Neural progenitor cell (in vitro differentiated cells): ENCODE data around the gene PRKCE. TPM values are rescaled to one million over a fixed set of nuclear protein-coding genes. Genes with fewer than 3 reads are reported as not detected.

Experiments used
- DNase-seq: peaks from one replicate; pipeline ENCODE4 v3.0.0-alpha.2; 2016; ENCODE audit warnings: low spot score
- H2AFZ ChIP-seq: fragments of 200-600 bp; sonication (generic); replicated peaks from 2 replicates; pipeline ENCODE4 v1.6.1; 2016; ENCODE audit warnings: antibody characterized with exemption
- H3F3A ChIP-seq: fragments of 200-600 bp; sonication (generic); 2 replicates; pipeline ENCODE4 v1.6.1; 2016; ENCODE audit warnings: antibody characterized with exemption, low read depth
- H3K27ac ChIP-seq: fragments of 200-600 bp; sonication (generic); 2 replicates; pipeline ENCODE4 v1.5.1; 2016; ENCODE audit warnings: mild to moderate bottlenecking
- H3K27me3 ChIP-seq: fragments of 200-600 bp; sonication (generic); 2 replicates; pipeline ENCODE4 v1.6.1; 2016; ENCODE audit warnings: mild to moderate bottlenecking, moderate library complexity
- H3K36me3 ChIP-seq: fragments of 200-600 bp; sonication (generic); 2 replicates; pipeline ENCODE4 v1.5.1; 2016
- H3K4me1 ChIP-seq: fragments of 200-600 bp; sonication (generic); 2 replicates; pipeline ENCODE4 v1.6.1; 2016; ENCODE audit warnings: mixed run types
- H3K4me2 ChIP-seq: fragments of 200-600 bp; sonication (generic); 2 replicates; pipeline ENCODE4 v1.6.1; 2016
- H3K4me3 ChIP-seq: fragments of 200-600 bp; sonication (generic); 2 replicates; pipeline ENCODE4 v1.5.1; 2016
- H3K79me2 ChIP-seq: fragments of 200-600 bp; sonication (generic); 2 replicates; pipeline ENCODE4 v1.6.1; 2016; ENCODE audit warnings: low read depth
- H3K9ac ChIP-seq: fragments of 200-600 bp; sonication (generic); 2 replicates; pipeline ENCODE4 v1.6.1; 2016
- H3K9me3 ChIP-seq: fragments of 200-600 bp; sonication (generic); 2 replicates; pipeline ENCODE4 v1.5.1; 2016; ENCODE audit warnings: low read depth
- H4K20me1 ChIP-seq: fragments of 200-600 bp; sonication (generic); 2 replicates; pipeline ENCODE4 v1.6.1; 2016; ENCODE audit warnings: low read depth
- H3K27ac Mint-ChIP-seq: 3 replicates; pipeline ENCODE4 v1.8.0; 2021; ENCODE audit warnings: mixed read lengths
- H3K27me3 Mint-ChIP-seq: 2 replicates; pipeline ENCODE4 v1.8.0; 2022; ENCODE audit warnings: low read depth, mild to moderate bottlenecking, inconsistent platforms, moderate library complexity, mixed read lengths; ENCODE audit not compliant: insufficient read depth
- H3K36me3 Mint-ChIP-seq: 3 replicates; pipeline ENCODE4 v1.8.0; 2021; ENCODE audit warnings: mixed read lengths
- H3K4me1 Mint-ChIP-seq: 3 replicates; pipeline ENCODE4 v1.8.0; 2021; ENCODE audit warnings: mixed read lengths
- H3K4me3 Mint-ChIP-seq: 3 replicates; pipeline ENCODE4 v1.8.0; 2021; ENCODE audit warnings: mild to moderate bottlenecking, moderate library complexity, mixed read lengths
- H3K9me3 Mint-ChIP-seq: 3 replicates; pipeline ENCODE4 v1.8.0; 2020; ENCODE audit warnings: mixed read lengths
- CTCF ChIP-seq: fragments of 200-600 bp; sonication (generic); IDR thresholded peaks from 2 replicates; pipeline ENCODE4 v1.5.1; 2017; ENCODE audit warnings: antibody characterized with exemption, mild to moderate bottlenecking
- EZH2 ChIP-seq: fragments of 200-600 bp; sonication (generic); IDR thresholded peaks from 2 replicates; pipeline ENCODE4 v1.6.1; 2017; ENCODE audit warnings: antibody characterized with exemption, mild to moderate bottlenecking, moderate library complexity
- EZH2phosphoT487 ChIP-seq: fragments of 200-600 bp; sonication (generic); IDR thresholded peaks from 2 replicates; pipeline ENCODE4 v1.6.1; 2017; ENCODE audit warnings: antibody characterized with exemption
- total RNA-seq: library from RNA; depleted of rRNA; stranded (reverse); fragments of >200 nt; gene quantifications from 2 replicates; pipeline ENCODE4 v1.2.3, GENCODE V29; 2015; ENCODE audit warnings: low replicate concordance

Gene PRKCE
- total RNA-seq, 1 donor from 2014 or later: 4.1 TPM

GRCh38 chr2:45883603-45884000 is 232.1 kb downstream of the PRKCE start:
- no peak overlapping the region for H3K4me2 ChIP-seq
- no peaks in the 10 kb centered on the region for H3K79me2 ChIP-seq
- Mint-ChIP-seq H3K36me3 (peaks cover 4% of the 10 kb centered on the region), H3K4me3 (no peak overlapping the region), H3K27me3 (peaks cover 2% of the 10 kb centered on the region), H3K4me1 (peaks cover 10% of the 10 kb centered on the region), H3K27ac (no peak overlapping the region), H3K9me3 (peaks cover 10% of the 10 kb centered on the region)
- no peaks in the 10 kb centered on the region for H3K9me3 ChIP-seq
- no peak overlapping the region for H3K27ac ChIP-seq
- no peak overlapping the region for H3K4me3 ChIP-seq
- no peaks in the 10 kb centered on the region for H3K27me3 ChIP-seq
- no peaks in the 10 kb centered on the region for H3F3A ChIP-seq
- H4K20me1 ChIP-seq: no peaks in the 10 kb centered on the region
- TF ChIP-seq EZH2phosphoT487 (no peak), CTCF (no peak), EZH2 (no peak)
- DNase-seq: no peak
- no peaks in the 10 kb centered on the region for H3K36me3 ChIP-seq
- no peaks in the 10 kb centered on the region for H3K4me1 ChIP-seq
- no peak overlapping the region for H3K9ac ChIP-seq
- H2AFZ ChIP-seq: no peak overlapping the region

GRCh38 chr2:45884126-45884525 is 232.7 kb downstream of the PRKCE start:
- H3K9me3 Mint-ChIP-seq: peaks cover 10% of the 10 kb centered on the region
- peaks cover 2% of the 10 kb centered on the region for H3K27me3 Mint-ChIP-seq
- H3K27ac Mint-ChIP-seq: no peak overlapping the region

GRCh38 chr2:45885171-45885621 is 233.7 kb downstream of the PRKCE start:
- TF ChIP-seq EZH2 (no peak), EZH2phosphoT487 (no peak), CTCF (no peak)
- H3K27ac Mint-ChIP-seq: no peak overlapping the region
- H3K4me2 ChIP-seq: no peak overlapping the region
- peaks cover 15% of the 10 kb centered on the region for H3K4me1 Mint-ChIP-seq
- no peak overlapping the region for H3K4me3 ChIP-seq
- no peak for DNase-seq
- H3K27me3 Mint-ChIP-seq: peaks cover 2% of the 10 kb centered on the region
- no peak overlapping the region for H3K27ac ChIP-seq
- H3K9me3 ChIP-seq: no peaks in the 10 kb centered on the region
- H3K79me2 ChIP-seq: no peaks in the 10 kb centered on the region
- H3K36me3 ChIP-seq: no peaks in the 10 kb centered on the region
- no peak overlapping the region for H3K4me3 Mint-ChIP-seq
- no peak overlapping the region for H3K9ac ChIP-seq
- no peaks in the 10 kb centered on the region for H3K36me3 Mint-ChIP-seq
- no peaks in the 10 kb centered on the region for H3K4me1 ChIP-seq
- peaks cover 1% of the 10 kb centered on the region for H3K9me3 Mint-ChIP-seq
- H2AFZ ChIP-seq: no peak overlapping the region
- H3F3A ChIP-seq: no peaks in the 10 kb centered on the region
- no peaks in the 10 kb centered on the region for H3K27me3 ChIP-seq
- H4K20me1 ChIP-seq: no peaks in the 10 kb centered on the region

More at GRCh38 chr2:45884126-45884525, 232.7 kb downstream of the PRKCE start:
- H3K4me2 ChIP-seq: no peak overlapping the region
- no peak overlapping the region for H3K4me3 ChIP-seq
- H3K36me3 ChIP-seq: no peaks in the 10 kb centered on the region
- H3K4me1 ChIP-seq: no peaks in the 10 kb centered on the region
- no peak for TF ChIP-seq CTCF
- no peak for TF ChIP-seq EZH2phosphoT487
- TF ChIP-seq EZH2: no peak
- no peak overlapping the region for H3K27ac ChIP-seq
- H3K4me1 Mint-ChIP-seq: peaks cover 13% of the 10 kb centered on the region
- DNase-seq: no peak
- no peak overlapping the region for H3K4me3 Mint-ChIP-seq
- H3K79me2 ChIP-seq: no peaks in the 10 kb centered on the region
- H2AFZ ChIP-seq: no peak overlapping the region
- H4K20me1 ChIP-seq: no peaks in the 10 kb centered on the region
- no peak overlapping the region for H3K9ac ChIP-seq
- no peaks in the 10 kb centered on the region for H3K27me3 ChIP-seq
- no peaks in the 10 kb centered on the region for H3K9me3 ChIP-seq
- H3F3A ChIP-seq: no peaks in the 10 kb centered on the region
- H3K36me3 Mint-ChIP-seq: peaks cover 4% of the 10 kb centered on the region
